Uterus (tissue), 2 donors: Measurements from ENCODE around the gene MEIOB.

Source experiments
- CTCF ChIP-seq, 4 experiments: fragments of 200-600 bp in 2 of 4; fragments of 450-650 bp in 2 of 4; sonication (generic) in 2 of 4; IDR thresholded peaks; one replicate each; pipeline ENCODE4 v1.5.1; 2016 to 2019; ENCODE audit warnings: antibody characterized with exemption in 4 of 4, mild to moderate bottlenecking in 2 of 4, moderate library complexity in 1 of 4
- POLR2A ChIP-seq, 2 donors: fragments of 450-650 bp; IDR thresholded peaks; one replicate each; pipeline ENCODE4 v1.6.1; 2016; ENCODE audit warnings: antibody characterized with exemption in 2 of 2, mild to moderate bottlenecking in 1 of 2, moderate library complexity in 1 of 2

GRCh38 chr16:1791256-1791942, 80.6 kb downstream of the MEIOB start:
- TF ChIP-seq CTCF (IDR thresholded peaks at IDR 0.05) (no peak), POLR2A (IDR thresholded peaks at IDR 0.05) (no peak)
